Lower leg skin (tissue), 3 donors: ENCODE data around the gene OTULIN.

ENCODE experiments used
- POLR2A ChIP-seq, 2 donors: fragments of 450-650 bp; IDR thresholded peaks; one replicate each; pipeline ENCODE4 v1.6.1; 2016 to 2017; ENCODE audit warnings: antibody characterized with exemption in 2 of 2, mild to moderate bottlenecking in 1 of 2, moderate library complexity in 1 of 2
- TF ChIP-seq, protein P1 (sequence below), 3 donors: fragments of 450-650 bp; IDR thresholded peaks; one replicate each; pipeline ENCODE4 v1.5.1; 2016; ENCODE audit warnings: antibody characterized with exemption in 3 of 3, mild to moderate bottlenecking in 3 of 3, moderate library complexity in 2 of 3

DNA sequence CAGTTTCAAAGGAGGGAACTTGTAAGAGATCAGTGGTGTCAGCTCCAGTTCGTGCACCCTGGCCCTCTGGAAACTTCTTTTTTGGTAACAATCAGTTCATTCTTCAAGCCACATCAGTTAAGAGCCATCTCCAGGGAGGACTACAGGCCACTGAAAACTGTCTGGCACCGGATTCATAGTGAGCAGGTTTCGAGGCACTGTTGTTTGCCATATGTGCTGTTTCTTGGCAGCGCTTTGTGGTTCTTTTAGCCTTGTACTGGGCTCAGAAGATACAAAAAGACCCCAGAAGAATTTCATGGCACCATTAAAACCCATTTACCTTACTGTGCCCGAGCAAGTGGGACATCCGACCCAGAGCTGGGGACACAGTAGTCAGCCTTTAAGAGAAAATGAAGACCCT is 68.5 kb downstream of the OTULIN start:
- TF ChIP-seq, protein P1, sequence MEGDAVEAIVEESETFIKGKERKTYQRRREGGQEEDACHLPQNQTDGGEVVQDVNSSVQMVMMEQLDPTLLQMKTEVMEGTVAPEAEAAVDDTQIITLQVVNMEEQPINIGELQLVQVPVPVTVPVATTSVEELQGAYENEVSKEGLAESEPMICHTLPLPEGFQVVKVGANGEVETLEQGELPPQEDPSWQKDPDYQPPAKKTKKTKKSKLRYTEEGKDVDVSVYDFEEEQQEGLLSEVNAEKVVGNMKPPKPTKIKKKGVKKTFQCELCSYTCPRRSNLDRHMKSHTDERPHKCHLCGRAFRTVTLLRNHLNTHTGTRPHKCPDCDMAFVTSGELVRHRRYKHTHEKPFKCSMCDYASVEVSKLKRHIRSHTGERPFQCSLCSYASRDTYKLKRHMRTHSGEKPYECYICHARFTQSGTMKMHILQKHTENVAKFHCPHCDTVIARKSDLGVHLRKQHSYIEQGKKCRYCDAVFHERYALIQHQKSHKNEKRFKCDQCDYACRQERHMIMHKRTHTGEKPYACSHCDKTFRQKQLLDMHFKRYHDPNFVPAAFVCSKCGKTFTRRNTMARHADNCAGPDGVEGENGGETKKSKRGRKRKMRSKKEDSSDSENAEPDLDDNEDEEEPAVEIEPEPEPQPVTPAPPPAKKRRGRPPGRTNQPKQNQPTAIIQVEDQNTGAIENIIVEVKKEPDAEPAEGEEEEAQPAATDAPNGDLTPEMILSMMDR (IDR thresholded peaks at IDR 0.05), result no peak
- no peak for TF ChIP-seq POLR2A (IDR thresholded peaks at IDR 0.05)
